ENCODE results near the gene NEK11.

Gene NEK11, protein sequence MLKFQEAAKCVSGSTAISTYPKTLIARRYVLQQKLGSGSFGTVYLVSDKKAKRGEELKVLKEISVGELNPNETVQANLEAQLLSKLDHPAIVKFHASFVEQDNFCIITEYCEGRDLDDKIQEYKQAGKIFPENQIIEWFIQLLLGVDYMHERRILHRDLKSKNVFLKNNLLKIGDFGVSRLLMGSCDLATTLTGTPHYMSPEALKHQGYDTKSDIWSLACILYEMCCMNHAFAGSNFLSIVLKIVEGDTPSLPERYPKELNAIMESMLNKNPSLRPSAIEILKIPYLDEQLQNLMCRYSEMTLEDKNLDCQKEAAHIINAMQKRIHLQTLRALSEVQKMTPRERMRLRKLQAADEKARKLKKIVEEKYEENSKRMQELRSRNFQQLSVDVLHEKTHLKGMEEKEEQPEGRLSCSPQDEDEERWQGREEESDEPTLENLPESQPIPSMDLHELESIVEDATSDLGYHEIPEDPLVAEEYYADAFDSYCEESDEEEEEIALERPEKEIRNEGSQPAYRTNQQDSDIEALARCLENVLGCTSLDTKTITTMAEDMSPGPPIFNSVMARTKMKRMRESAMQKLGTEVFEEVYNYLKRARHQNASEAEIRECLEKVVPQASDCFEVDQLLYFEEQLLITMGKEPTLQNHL

DNA sequence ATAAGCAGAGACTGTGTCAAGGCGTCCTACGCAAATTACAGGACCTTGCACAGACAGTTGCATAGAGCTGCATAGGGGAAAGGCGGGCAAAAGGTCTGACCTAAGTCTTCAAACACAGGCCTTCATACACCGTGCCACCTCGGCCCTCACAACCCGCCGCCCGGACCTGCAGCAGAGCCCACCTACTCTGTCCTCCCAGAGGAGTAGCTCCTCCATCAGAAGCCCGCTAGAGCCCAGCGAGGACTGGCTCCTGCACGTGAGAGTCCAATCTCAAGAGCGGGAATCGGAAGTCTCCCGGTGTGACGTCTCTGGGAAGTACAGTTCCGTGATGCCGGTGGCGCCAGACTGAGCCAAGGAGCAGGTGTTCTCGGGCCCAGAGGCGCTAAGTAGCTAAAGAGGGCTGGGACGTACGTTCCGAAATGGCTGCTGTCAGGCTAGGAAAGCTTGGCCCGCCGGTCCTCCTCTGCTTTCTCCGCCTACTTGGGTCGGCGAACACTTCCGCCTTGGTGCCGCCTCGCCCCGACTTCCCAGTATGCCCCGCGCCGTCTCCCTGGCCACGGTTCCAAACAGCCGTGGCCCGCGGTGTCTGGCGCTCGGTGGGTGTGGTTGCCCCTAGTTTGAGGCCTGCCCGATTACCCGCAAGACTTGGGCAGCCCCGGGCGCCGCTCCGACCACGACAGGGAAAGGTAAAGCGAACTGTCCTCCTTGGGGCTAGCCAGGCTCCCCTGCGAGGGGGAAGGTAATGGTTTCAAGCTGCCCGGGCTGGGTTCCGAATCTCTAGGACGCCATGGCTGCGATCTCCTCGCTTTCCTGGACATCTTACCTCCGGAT is at the start of gene NEK11, which contains the start of gene ASTE1:
Gene NEK11 (plus strand): TSS at position 557 of the 831 bp plus-strand sequence. CDS start 2,832 bp downstream, outside the sequence.
Gene ASTE1 (minus strand): TSS at position 505 of the 831 bp plus-strand sequence. CDS start 1,519 bp downstream, outside the sequence.
- DNase-seq (ENCODE audit: low spot score) = peak; percentile 82

DNA sequence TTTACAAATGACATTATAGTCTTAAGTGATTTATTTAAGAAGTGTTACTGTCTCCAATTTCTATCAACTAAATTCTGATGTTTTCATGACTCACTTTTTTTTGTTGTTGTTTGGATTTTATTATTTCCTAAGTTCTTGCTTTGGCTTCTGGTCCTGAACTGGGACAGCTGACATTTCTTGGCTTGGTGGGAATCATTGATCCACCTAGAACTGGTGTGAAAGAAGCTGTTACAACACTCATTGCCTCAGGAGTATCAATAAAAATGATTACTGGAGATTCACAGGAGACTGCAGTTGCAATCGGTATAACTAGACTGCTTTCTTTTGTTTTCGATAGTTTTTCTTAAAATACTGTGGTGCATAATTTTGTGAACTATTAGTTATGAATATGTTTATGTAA is 47.6 kb upstream of the NEK11 start:
- no peak for DNase-seq (ENCODE audit: low spot score)

DNA sequence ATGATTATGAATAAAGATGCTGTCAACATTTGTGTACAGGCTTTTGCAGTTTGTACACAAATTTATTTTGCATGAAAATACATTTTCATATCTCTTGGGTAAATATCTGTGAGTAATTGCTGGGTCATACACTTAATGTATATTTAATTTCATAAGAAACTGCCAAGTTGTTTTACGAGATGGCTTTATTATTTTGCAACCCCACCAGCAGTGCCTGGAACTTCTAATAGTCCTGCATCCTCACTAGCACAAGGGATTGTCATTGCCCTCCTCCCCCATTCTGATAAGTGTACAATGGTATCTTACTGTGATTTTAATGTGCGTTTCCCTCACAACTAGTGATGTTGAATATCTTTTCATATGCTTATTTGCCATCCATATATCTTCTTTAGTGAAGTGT is 45.2 kb upstream of the NEK11 start:
- DNase-seq (ENCODE audit: low spot score) = no peak

DNA sequence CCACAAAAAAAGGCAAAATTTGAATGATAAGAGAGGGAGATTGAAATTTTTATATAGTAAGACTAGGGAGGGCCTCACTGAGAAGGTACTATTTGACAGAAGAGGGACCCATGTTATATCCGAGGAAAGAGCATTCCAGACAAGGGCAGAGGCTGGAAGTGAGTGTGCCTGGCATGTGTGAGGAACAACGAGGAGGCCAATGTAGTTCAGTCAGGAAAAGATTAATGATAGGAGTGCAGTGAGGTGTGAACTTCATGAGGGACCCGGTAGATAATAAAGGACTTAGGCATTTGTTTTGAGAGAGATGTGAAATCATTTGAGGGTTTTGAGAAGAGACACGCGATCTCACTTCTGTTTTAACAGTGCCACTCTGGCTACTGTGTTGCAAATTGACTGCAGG is 36.4 kb upstream of the NEK11 start:
- no peak for DNase-seq (ENCODE audit: low spot score)

DNA sequence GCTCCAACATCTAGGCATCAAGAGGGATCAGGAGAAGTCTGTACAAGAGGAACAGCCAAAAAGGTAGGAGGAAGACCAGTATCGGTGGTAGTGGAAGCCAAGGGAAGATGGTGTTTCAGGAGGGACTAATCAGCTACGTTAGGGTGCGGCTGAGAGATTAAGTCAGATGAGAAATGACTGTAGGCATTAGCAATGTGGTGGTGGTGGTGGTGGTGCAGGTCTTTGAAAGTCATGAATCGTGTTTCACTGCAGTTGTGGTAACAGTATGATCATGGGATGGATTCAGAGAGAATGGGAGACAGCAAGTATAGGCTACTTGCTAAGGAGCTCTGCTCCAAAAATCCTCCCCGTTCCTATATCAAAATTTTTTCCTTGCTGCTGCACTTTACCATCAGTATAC is 35.6 kb upstream of the NEK11 start:
- DNase-seq (ENCODE audit: low spot score) = no peak

DNA sequence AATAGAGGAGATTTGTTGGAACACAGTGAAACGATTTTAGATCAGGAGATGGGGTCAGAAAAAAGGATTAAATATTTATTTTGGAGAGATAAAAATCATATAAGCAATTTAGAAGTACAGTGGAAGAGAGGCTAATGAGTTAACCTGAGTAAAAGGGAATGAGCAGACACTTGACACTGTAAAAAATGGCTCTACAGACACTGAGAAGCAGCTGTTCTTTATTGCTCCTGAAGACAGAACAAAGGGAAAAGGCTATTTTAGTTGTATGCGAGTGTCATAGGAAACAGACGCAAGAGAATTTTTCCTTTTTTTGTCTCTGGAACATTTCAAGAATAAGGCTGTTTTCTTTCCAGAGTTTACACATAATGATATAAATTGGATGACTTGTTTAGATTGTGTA is 34.3 kb upstream of the NEK11 start:
- no peak for DNase-seq (ENCODE audit: low spot score)

DNA sequence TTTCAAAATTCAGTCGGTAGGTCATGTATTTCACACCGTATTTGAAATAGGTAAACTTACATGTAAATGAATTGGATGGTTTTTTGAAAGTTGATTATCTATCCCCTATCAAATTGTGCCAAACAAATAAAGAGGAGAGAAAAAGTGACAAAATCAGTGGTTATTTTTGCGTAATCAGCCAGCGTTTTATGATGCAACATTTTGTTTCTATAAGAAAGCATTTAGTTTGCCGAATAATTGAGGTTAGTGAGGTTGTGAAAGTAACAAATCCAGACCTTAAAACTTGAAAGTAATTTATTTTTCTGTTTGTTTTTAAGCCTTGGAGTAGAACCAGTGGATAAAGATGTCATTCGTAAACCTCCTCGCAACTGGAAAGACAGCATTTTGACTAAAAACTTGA is 29.4 kb upstream of the NEK11 start:
- DNase-seq (ENCODE audit: low spot score) = no peak

DNA sequence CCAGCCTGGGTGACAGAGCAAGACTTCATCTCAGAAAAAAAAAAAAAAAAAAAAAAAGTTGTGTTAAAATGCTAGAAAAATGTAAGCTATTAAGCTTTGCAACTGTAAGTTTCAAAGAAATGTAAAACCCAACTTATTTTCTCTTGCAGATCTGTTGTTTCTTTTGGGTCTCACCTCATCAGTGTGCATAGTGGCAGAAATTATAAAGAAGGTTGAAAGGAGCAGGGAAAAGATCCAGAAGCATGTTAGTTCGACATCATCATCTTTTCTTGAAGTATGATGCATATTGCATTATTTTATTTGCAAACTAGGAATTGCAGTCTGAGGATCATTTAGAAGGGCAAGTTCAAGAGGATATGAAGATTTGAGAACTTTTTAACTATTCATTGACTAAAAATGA is 25.6 kb upstream of the NEK11 start:
- no peak for DNase-seq (ENCODE audit: low spot score)

DNA sequence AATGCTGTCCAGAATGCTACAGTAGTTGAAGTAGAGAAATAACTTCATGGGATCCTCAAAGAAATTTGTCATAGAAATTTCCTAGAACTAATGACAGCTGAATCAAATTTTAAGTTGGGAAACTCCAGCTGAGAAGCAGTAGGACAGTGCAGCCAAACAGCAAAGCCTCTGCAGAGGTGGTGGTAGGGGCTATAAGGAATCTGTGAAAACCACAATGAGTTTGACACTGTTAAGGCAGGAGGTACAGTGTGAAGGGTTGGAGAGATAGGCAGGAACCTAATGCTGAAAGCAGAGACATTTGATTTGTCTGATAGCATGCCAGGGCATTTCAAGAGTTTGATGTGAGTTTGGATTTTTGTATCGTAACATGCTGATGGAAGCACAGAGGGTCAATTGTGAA is 22.1 kb upstream of the NEK11 start:
- no peak for DNase-seq (ENCODE audit: low spot score)

DNA sequence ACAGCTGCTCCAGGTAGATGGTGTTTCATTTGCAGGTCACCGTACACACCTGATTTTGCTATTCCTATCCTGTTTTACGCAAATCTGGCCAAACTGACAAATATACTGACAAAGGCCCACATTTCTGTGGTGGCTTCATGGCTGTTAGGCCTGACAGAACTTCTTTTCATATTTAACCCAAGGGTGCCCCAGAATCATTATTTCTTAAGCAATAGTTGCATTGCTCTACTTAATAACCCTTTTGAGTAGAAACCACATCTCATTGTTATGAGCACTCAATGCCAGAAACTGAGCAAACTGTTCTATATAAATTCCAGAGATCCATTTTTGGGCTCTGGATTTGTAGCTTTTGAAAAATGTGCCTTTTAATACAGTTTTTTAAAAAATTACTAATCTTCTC is 19.4 kb upstream of the NEK11 start:
- DNase-seq (ENCODE audit: low spot score) = no peak

DNA sequence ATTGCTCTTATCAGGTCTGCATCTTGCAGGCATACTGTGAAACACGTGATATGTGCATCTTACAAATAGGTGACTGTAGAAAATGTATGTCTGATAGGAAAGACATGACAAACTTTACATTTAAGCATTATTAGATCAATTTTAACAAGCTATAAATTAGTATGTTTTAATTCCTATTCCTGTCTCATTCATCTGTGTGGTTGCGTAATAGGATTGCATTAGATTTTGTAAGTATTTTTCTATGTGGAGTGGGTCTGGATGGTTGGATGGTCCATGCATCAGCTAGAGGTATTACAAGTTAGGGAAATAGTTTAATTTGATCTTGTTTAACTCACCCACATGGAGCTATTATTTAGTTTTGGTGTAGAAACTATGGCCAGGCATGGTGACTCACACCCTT is 18.9 kb upstream of the NEK11 start:
- no peak for DNase-seq (ENCODE audit: low spot score)

DNA sequence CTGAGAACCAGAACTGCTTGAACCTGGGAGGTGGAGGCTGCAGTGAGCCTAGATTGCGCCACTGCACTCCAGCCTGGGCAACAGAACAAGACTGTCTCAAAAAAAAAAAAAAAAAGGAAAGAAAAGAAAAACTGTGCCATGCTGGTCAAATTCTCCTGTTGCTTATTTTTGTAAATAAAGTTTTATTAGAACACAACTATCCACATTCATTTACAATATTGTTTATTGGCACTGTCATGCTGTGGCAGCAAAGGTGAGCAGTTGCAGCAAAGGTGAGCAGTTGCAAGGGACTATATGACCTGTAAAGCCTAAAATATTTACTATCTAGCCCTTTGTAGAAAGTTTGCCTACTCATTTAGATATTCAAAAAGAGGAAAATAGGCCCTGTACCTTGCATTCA is 18.4 kb upstream of the NEK11 start:
- DNase-seq (ENCODE audit: low spot score) = no peak

DNA sequence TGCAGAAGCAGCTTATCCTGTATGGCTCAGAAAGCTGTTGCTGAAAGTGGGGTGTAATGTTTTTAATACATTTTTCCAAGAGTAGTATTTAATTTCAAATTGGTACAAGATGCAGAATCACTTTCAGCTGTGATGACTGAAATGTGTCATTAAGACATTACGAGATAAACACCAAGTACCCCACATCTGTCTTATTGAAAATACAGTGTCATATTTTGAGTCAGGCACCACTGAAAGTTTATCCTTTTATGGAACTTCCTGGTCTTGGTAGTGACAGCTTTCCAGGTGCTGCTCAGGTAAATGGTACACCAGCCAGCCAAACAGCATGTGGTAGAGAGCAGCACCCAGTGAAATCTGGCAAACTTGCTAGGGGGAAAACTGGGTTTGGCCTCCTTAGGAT is 17.0 kb upstream of the NEK11 start:
- no peak for DNase-seq (ENCODE audit: low spot score)

DNA sequence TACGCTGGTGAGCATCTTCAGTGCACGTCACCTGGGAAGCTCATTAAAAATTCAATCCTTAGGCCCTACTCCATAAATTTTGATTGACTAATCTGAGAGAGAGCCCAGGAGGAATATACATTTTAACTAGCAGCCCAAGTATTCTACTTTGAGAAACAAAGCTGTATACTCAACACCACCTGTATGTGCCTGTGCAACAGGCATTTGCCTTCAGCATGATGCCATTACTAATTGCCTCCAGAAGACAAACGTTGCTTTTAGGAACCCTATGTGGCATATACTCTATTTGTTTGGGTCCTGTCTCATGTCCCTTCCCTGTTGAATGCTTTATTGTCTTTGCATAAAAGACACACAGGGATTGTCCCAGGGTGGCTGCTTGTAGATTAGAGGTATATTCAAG is 7.7 kb upstream of the NEK11 start:
- DNase-seq (ENCODE audit: low spot score) = no peak

DNA sequence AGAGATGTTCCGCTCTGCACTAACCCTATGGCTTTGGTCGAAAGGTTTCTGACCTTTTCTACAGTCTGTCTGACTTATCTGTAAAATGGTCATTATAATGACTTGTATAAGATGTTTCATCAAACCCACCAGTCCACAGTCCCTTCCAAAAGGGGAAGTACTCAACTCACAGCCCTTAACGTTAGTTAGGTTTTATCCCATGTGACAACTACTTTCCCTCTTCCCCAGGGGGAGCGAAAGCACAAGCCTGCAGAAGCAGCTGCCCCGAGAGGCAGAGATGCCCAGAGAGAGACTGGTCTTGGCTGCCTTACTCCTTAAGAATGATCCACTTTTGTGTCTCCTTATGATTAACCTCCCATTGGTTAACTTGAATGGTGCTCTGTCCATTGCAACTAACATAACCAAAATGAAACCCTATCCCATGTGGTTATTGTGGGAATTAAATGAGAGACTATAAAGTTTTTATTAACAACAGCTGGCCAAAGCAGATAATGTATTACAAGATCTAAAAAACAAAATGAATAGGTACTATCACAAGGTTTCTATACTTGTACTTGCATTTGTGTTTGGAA is 6.5 kb upstream of the NEK11 start:
- no peak for DNase-seq (ENCODE audit: low spot score)

DNA sequence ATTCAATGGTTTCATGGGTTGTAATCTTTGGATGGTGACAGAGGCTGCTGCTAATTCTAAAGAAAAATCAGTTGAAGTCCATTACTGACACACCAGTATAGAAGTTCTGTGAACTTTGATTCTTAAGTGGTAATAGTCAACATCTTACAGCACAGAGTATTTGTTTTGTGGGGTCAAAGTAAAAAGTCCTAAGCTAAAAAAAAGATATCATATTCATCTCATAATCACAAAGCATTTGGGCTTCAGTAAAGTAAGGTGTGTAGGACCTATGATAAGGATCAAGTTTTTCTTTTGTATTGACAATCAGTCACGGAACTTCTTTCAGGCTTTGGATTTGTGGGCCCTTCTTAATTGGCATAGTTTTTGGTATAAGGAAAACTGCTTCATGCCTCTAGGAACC is 1.1 kb upstream of the NEK11 start:
- DNase-seq (ENCODE audit: low spot score) = no peak

DNA sequence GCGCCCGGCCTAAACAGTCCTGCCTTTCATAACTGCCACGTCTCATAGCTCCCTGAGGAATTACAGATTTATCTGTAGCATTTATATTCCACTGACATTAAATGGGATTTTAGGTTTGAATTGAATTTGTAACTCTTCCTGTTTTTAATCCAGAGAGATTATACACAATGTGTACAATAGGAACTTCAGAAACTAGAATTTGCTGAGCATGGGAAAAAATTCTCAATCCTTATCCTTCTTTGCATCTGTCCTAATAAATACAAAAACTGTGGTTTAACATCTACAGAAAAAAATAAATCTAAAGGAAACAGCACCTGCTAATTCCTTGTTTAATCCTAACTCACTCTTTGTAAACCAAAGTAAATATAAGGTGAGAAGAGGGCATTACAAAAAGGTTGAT is 2.2 kb downstream of the NEK11 start:
- no peak for DNase-seq (ENCODE audit: low spot score)

DNA sequence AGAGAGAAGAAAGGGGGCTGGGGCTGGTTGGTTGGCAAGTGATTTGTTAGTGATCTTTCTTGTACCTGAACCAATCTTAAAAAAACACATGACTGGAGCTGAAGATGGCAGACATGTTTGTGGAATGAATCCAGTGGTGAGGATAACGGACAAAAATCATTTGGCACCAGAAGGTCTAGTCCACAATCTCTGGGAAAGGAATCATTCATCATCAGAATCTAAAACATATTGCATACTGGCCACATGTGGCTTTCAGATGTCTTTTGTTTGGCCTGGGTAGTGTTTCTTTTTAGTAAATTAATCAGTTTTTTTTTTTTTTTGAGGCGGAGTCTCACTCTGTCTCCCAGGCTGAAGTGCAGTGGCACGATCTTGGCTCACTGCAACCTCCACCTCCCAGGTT is 5.0 kb downstream of the NEK11 start:
- DNase-seq (ENCODE audit: low spot score) = no peak

DNA sequence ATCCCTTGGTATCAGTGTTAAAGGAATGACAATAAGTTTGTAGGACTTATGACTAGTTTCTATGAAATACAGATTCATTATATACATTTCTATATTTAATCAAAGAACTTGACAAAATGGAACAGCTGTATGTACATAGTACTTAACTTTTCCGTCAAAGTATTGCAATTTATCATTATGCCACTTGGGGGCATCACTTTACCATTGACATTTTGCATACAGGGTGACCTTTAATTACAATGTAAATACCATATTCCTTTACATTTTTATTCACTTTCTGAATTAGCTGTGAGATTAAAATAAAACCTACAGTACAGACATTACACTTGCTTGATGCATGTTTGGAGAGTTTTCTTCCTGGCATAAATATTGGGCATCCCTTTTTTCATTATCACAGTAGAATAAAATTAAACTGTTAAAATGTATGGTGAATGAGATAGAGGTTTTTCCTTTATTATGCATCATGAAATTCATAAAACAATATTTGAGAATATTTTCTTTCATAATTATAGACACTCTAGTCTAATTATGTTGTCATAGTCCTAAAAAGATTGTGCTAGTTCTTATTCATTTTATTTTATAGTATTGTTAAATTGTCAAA is 6.9 kb downstream of the NEK11 start:
- peak; percentile 47 for DNase-seq (ENCODE audit: low spot score)

DNA sequence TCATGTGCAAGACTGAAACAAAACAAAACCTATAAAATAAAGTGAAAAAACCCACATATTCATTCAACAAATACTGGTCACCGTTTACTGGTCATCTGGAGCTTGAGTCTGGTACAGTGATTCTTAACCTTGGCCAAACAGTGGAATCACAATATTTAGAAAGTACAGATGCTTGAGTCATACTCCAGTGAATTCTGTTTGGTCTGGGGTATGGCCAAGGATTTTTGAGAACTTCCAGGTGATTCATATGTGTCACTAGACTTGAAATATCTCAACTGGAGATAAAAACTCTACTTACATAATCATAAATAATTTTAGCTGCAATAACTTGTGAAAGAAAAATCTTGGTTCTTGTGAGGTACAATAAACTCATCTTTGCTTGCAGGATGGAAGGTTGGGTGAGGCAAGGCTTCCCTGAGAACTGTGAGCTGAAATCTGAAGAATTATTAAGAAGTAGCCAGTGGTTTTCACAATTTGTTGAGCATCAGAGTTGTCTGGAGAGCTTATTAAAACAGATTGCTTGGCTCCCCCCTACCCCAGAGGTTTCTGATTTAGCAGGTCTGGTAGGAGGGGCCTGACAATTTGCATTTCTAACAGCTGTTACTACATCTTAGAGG is 9.6 kb downstream of the NEK11 start:
- DNase-seq (ENCODE audit: low spot score) = no peak

DNA sequence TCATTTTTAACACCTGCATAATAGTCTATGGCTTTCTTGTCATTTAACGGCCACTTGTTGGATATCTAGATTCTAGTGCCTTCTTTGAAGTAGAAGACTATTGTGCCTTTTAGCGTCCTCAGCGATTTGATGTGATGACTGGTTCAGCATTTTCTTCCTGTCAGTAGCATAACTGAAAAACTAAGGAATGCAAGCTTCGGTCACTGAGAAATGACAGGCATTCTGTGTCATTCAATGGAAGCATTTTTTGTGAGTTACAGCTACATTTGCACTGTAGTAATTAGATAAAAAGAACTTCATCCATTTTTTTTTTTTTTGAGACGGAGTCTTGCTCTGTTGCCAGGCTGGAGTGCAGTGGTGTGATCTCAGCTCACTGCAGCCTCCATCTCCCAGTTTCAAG is 10.3 kb downstream of the NEK11 start:
- DNase-seq (ENCODE audit: low spot score) = no peak

DNA sequence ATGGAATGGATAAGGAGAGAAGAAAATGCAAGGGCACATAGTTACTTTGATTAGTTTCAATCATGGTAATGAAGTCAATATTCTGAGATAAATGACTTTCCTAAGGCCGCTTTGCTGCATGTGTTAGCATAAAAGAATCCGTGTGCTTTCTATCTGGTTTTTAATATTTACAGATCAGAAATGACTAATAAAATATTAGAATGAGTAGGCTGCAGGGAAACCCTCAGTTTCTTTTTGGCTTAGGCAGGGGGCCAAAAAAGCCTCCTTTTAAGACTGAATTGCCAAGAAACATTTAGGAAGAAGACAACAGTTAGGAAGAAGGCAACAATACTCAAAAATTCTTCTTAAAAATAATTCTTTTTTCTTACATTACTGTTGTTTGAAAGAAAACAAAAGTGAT is 11.6 kb downstream of the NEK11 start:
- DNase-seq (ENCODE audit: low spot score) = no peak
